Mesenchymal stem cell (in vitro differentiated cells and primary cell): ENCODE data around the gene COG3.
A peak's percentile ranks its signal among the peaks of the same experiment; 100 is the strongest.

Experiments
- DNase-seq: peaks from one replicate; pipeline ENCODE4 v3.0.0-alpha.2; 2013
- H2AFZ ChIP-seq: one replicate; pipeline ENCODE4 v1.6.1; 2013; ENCODE audit warnings: low read depth, mild to moderate bottlenecking, control low read depth, inconsistent platforms, low read length, moderate library complexity
- H2AK5ac ChIP-seq: 2 replicates; pipeline ENCODE4 v1.6.1; 2013; ENCODE audit warnings: low read length, moderate library complexity, mild to moderate bottlenecking, inconsistent platforms; ENCODE audit not compliant: severe bottlenecking
- H2BK120ac ChIP-seq: one replicate; pipeline ENCODE4 v1.6.1; 2013; ENCODE audit warnings: low read depth, mild to moderate bottlenecking, inconsistent platforms, low read length, moderate library complexity
- H2BK12ac ChIP-seq, 2 experiments: one replicate each; pipeline ENCODE4 v1.6.1; 2013; ENCODE audit warnings: inconsistent platforms in 2 of 2, low read length in 2 of 2, mild to moderate bottlenecking in 2 of 2, moderate library complexity in 2 of 2, control low read depth in 1 of 2
- H2BK15ac ChIP-seq: one replicate; pipeline ENCODE4 v1.6.1; 2013; ENCODE audit warnings: mild to moderate bottlenecking, low read depth, inconsistent platforms; ENCODE audit not compliant: poor library complexity, severe bottlenecking
- H2BK5ac ChIP-seq: 2 replicates; pipeline ENCODE4 v1.6.1; 2013; ENCODE audit warnings: low read depth, mild to moderate bottlenecking, low read length, control low read depth, inconsistent platforms; ENCODE audit not compliant: poor library complexity, severe bottlenecking
- H3K14ac ChIP-seq, 2 experiments: one replicate each; pipeline ENCODE4 v1.6.1; 2013; ENCODE audit warnings: inconsistent platforms in 2 of 2, low read length in 2 of 2, control low read depth in 1 of 2, mild to moderate bottlenecking in 1 of 2, moderate library complexity in 1 of 2
- H3K18ac ChIP-seq, 2 experiments: one replicate each; pipeline ENCODE4 v1.6.1; 2013; ENCODE audit warnings: inconsistent platforms in 2 of 2, low read length in 2 of 2, control low read depth in 1 of 2, low read depth in 1 of 2, mild to moderate bottlenecking in 1 of 2
- H3K23ac ChIP-seq, 2 experiments: one replicate each; pipeline ENCODE4 v1.6.1; 2013; ENCODE audit warnings: inconsistent platforms in 2 of 2, low read length in 2 of 2, mild to moderate bottlenecking in 2 of 2, moderate library complexity in 2 of 2, control low read depth in 1 of 2
- H3K27ac ChIP-seq: 2 replicates; pipeline ENCODE4 v1.5.1; 2013; ENCODE audit warnings: mild to moderate bottlenecking, moderate library complexity, low read length, control low read depth, inconsistent platforms; ENCODE audit not compliant: poor library complexity, severe bottlenecking
- H3K27me3 ChIP-seq, 2 experiments: 2 replicates each; pipeline versions ENCODE4 v1.6.1 to v1.7.0; 2013; ENCODE audit warnings: low read length in 2 of 2, mild to moderate bottlenecking in 2 of 2, moderate library complexity in 2 of 2, control low read depth in 1 of 2, inconsistent platforms in 1 of 2; ENCODE audit not compliant: control insufficient read depth in 1 of 2, insufficient read depth in 1 of 2
- H3K36me3 ChIP-seq, 2 experiments: 2 replicates each; pipeline versions ENCODE4 v1.6.1 to v1.7.0; 2013; ENCODE audit warnings: low read length in 2 of 2, control low read depth in 1 of 2, inconsistent platforms in 1 of 2, low read depth in 1 of 2, mild to moderate bottlenecking in 1 of 2; ENCODE audit not compliant: insufficient read depth in 2 of 2, control insufficient read depth in 1 of 2
- H3K4ac ChIP-seq, 2 experiments: one replicate each; pipeline ENCODE4 v1.6.1; 2013; ENCODE audit warnings: inconsistent platforms in 2 of 2, low read length in 2 of 2, mild to moderate bottlenecking in 2 of 2, moderate library complexity in 2 of 2, control low read depth in 1 of 2, low read depth in 1 of 2
- H3K4me1 ChIP-seq: 2 replicates; pipeline ENCODE4 v1.6.1; 2013; ENCODE audit warnings: low read depth, low read length, control low read depth; ENCODE audit not compliant: control insufficient read depth, insufficient read depth
- H3K4me2 ChIP-seq: 2 replicates; pipeline ENCODE4 v1.6.1; 2013; ENCODE audit warnings: low read length, mild to moderate bottlenecking, inconsistent platforms; ENCODE audit not compliant: poor library complexity, severe bottlenecking
- H3K4me3 ChIP-seq, 2 experiments: 2 replicates each; pipeline versions ENCODE4 v1.5.1 to v1.7.0; 2013; ENCODE audit warnings: low read length in 2 of 2, mild to moderate bottlenecking in 2 of 2, control low read depth in 1 of 2, low read depth in 1 of 2; ENCODE audit not compliant: insufficient read depth in 1 of 2
- H3K79me1 ChIP-seq: replicated peaks from 2 replicates; pipeline ENCODE4 v1.6.1; 2013; ENCODE audit warnings: mild to moderate bottlenecking, control low read depth, low read length, inconsistent platforms; ENCODE audit not compliant: poor library complexity, severe bottlenecking
- H3K9ac ChIP-seq: 2 replicates; pipeline ENCODE4 v1.7.0; 2013; ENCODE audit warnings: mild to moderate bottlenecking, low read length, moderate library complexity
- H3K9me3 ChIP-seq: 2 replicates; pipeline ENCODE4 v1.7.0; 2013; ENCODE audit warnings: mild to moderate bottlenecking, low read length; ENCODE audit not compliant: control insufficient read depth
- H4K8ac ChIP-seq: one replicate; pipeline ENCODE4 v1.6.1; 2013; ENCODE audit warnings: inconsistent platforms, mild to moderate bottlenecking, low read length, moderate library complexity
- H4K91ac ChIP-seq: one replicate; pipeline ENCODE4 v1.6.1; 2013; ENCODE audit warnings: mild to moderate bottlenecking, low read length, inconsistent platforms
- WGBS: methylation state at CpG from one replicate; pipeline ENCODE4 v1.1.7; 2013; ENCODE audit warnings: mixed read lengths; 5-methylcytosine and 5-hydroxymethylcytosine counted together

COG3 gene

DNA sequence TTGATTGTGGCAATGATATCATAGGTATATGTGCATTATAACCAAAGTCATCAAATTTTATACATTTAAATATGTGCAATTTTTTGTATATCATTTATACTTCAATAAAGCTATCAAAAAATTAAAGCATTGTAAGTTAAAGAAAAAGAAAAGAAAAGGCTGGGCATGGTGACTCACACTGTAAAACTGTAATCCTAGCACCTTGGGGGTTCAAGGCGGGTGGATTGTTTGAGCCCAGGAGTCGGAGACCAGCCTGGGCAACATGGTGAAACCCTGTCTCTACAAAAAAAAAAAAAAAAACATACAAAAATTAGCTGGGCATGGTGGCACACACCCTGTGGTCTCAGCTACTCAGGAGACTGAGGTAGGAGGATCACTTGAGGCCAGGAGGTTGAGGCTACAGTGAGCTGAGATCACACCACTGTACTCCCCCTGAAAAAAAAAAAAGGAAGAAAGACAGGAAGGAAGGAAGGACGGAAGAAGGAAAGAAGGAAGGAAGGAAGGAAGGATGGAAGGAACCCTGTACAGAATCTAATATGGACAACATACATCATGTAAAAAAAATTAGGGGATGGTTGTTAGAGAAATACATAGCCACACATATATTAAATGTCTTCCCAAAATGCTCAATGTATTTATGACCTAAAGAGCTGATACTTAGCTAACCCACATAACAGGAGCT, 24.8 kb upstream of the COG3 start:
- Histone ChIP-seq H2BK15ac (no peak overlapping the region), H3K36me3 (no peaks in the 10 kb centered on the region), H4K8ac (no peak overlapping the region), H3K27me3 (no peaks in the 10 kb centered on the region), H2BK12ac (no peak overlapping the region), H3K18ac (no peak overlapping the region), H3K4me2 (no peak overlapping the region), H4K91ac (no peak overlapping the region), H2AFZ (no peak overlapping the region), H3K4me1 (peaks cover 3% of the 10 kb centered on the region), H3K9me3 (no peaks in the 10 kb centered on the region), H3K4me3 (no peak overlapping the region), H2BK120ac (no peak overlapping the region), H3K14ac (no peak overlapping the region), H3K9ac (no peak overlapping the region), H3K27ac (peak overlapping the region; percentile 88), H3K79me1 (no peaks in the 10 kb centered on the region), H3K23ac (no peak overlapping the region), H3K4ac (no peak overlapping the region), H2BK5ac (peak overlapping the region; percentile 59), H2AK5ac (no peak overlapping the region)
- no peak for DNase-seq
- 80% methylated on average over 2 of the region's 3 CpGs for WGBS

DNA sequence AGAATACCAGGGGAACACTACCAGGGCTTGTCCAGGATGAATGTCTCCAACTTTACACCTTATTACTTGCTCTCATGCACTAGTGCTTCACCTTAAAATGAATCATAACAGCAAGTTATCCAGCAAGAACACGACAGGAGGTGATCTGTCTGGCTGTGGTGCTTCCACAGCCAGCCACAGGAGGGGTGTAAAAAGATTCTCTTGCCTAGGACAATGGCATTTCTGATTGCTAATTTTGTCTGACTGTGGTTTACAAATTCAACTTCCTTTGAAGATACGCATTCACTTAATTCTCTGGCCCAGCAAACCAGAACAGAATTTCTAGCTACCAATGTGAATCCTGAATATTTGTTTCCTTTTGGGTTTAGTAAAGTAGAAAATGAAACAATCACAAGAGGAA, 23.1 kb upstream of the COG3 start:
- H3K4me2 ChIP-seq: no peak overlapping the region
- H2BK5ac ChIP-seq: no peak overlapping the region
- H3K4me1 ChIP-seq: peaks cover 3% of the 10 kb centered on the region
- H2BK15ac ChIP-seq: no peak overlapping the region
- peak; percentile 41 for DNase-seq
- no peaks in the 10 kb centered on the region for H3K36me3 ChIP-seq
- H4K8ac ChIP-seq: no peak overlapping the region
- no peak overlapping the region for H2AFZ ChIP-seq
- H3K27me3 ChIP-seq: no peaks in the 10 kb centered on the region
- H2BK12ac ChIP-seq: no peak overlapping the region
- no peak overlapping the region for H4K91ac ChIP-seq
- H3K4ac ChIP-seq: no peak overlapping the region
- H3K14ac ChIP-seq: no peak overlapping the region
- no peak overlapping the region for H3K4me3 ChIP-seq
- no peaks in the 10 kb centered on the region for H3K79me1 ChIP-seq
- no peak overlapping the region for H3K18ac ChIP-seq
- H3K9me3 ChIP-seq: no peaks in the 10 kb centered on the region
- no peak overlapping the region for H3K23ac ChIP-seq
- no peak overlapping the region for H2AK5ac ChIP-seq
- peak overlapping the region; percentile 28 for H3K27ac ChIP-seq
- WGBS: 42% methylated on average over 1 of the region's 2 CpGs
- no peak overlapping the region for H2BK120ac ChIP-seq
- H3K9ac ChIP-seq: peak overlapping the region; percentile 37

DNA sequence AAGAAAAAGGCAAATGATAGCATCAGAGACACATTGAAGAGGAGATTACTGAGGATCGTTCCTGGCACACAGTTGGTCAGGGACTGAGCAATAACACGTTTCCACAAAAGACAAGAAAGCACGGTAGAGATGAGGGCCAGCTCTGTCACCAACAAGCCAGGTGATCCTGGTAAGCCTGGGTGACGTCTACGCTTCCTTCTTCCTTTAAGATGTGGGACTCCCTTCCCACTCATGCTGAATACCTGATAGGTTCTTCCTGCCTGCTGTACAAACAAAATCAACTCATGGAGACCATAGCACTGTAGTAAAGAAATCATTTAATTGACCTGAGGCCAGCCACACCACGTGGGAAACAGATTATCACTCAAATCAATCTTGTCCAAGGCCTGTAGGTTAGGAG, 19.7 kb upstream of the COG3 start:
- H3K14ac ChIP-seq: no peak overlapping the region
- H3K4me1 ChIP-seq: peaks cover 9% of the 10 kb centered on the region
- H3K4ac ChIP-seq: no peak overlapping the region
- no peak overlapping the region for H2BK15ac ChIP-seq
- no peak overlapping the region for H3K23ac ChIP-seq
- no peak overlapping the region for H2AK5ac ChIP-seq
- no peaks in the 10 kb centered on the region for H3K9me3 ChIP-seq
- 95% methylated on average over 6 of the region's 6 CpGs for WGBS
- no peak for DNase-seq
- no peak overlapping the region for H3K27ac ChIP-seq
- H2BK12ac ChIP-seq: no peak overlapping the region
- no peak overlapping the region for H4K91ac ChIP-seq
- no peak overlapping the region for H2AFZ ChIP-seq
- peaks cover 0 to 3% of the 10 kb centered on the region in 2 experiments for H3K27me3 ChIP-seq
- H3K4me3 ChIP-seq: no peak overlapping the region
- no peaks in the 10 kb centered on the region for H3K79me1 ChIP-seq
- H3K18ac ChIP-seq: no peak overlapping the region
- H3K36me3 ChIP-seq: no peaks in the 10 kb centered on the region
- no peak overlapping the region for H4K8ac ChIP-seq
- H3K4me2 ChIP-seq: no peak overlapping the region
- H3K9ac ChIP-seq: no peak overlapping the region
- H2BK120ac ChIP-seq: no peak overlapping the region
- H2BK5ac ChIP-seq: no peak overlapping the region

DNA sequence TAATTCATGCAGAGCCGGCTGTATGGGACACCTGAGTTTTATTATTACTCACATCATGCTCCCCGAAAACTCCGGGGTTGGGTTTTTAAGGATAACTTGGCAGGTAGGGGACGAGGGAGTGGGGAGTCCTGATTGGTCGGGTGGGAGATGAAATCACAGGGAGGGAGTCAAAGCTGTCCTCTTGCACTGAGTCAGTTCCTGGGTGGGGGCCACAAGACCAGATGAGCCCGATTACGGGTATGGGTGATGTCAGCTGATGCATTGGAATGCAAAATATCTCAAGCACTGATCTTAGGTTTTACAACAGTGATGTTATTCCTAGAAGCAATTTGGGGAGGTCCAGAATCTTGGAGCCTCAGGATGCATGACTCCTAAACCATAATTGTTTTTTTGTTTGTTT, 18.6 kb upstream of the COG3 start:
- WGBS: 64% methylated on average over 6 of the region's 7 CpGs
- Histone ChIP-seq H2AK5ac (no peak overlapping the region), H3K9ac (no peak overlapping the region), H3K27me3 (peaks cover 0 to 3% of the 10 kb centered on the region in 2 experiments), H3K14ac (no peak overlapping the region), H3K36me3 (no peaks in the 10 kb centered on the region), H2AFZ (no peak overlapping the region), H2BK5ac (no peak overlapping the region), H3K4me3 (no peak overlapping the region), H3K27ac (no peak overlapping the region), H2BK120ac (no peak overlapping the region), H3K4me1 (peaks cover 9% of the 10 kb centered on the region), H3K23ac (no peak overlapping the region), H4K91ac (no peak overlapping the region), H3K4ac (no peak overlapping the region), H3K9me3 (no peaks in the 10 kb centered on the region), H2BK12ac (no peak overlapping the region), H2BK15ac (no peak overlapping the region), H3K18ac (no peak overlapping the region), H4K8ac (no peak overlapping the region), H3K4me2 (no peak overlapping the region), H3K79me1 (no peaks in the 10 kb centered on the region)
- no peak for DNase-seq
